Sigmoid colon (tissue), 7 donors: ENCODE results near the gene CHCT1. TPM values are rescaled to one million over a fixed set of nuclear protein-coding genes. Genes with fewer than 3 reads are reported as not detected.
A peak's percentile ranks its signal among the peaks of the same experiment; 100 is the strongest.

Experiments used
- DNase-seq: peaks from one replicate; pipeline ENCODE4 v3.0.0-alpha.2; 2019
- H3K27ac ChIP-seq, 4 donors: fragments of 200-600 bp; sonication (generic); one replicate each; pipeline ENCODE4 v1.5.1; 2016 to 2019; ENCODE audit warnings: mild to moderate bottlenecking in 1 of 4
- H3K27me3 ChIP-seq, 3 donors: fragments of 200-600 bp; sonication (generic); one replicate each; pipeline ENCODE4 v1.5.1; 2019; ENCODE audit warnings: mild to moderate bottlenecking in 1 of 3
- H3K36me3 ChIP-seq, 4 donors: fragments of 200-600 bp; sonication (generic); one replicate each; pipeline ENCODE4 v1.5.1; 2016 to 2019
- H3K4me1 ChIP-seq, 4 donors: fragments of 200-600 bp; sonication (generic); one replicate each; pipeline ENCODE4 v1.5.1; 2017 to 2019
- H3K4me3 ChIP-seq, 4 donors: fragments of 200-600 bp; sonication (generic); one replicate each; pipeline ENCODE4 v1.5.1; 2017 to 2019; ENCODE audit warnings: mild to moderate bottlenecking in 2 of 4, moderate library complexity in 1 of 4
- H3K9me3 ChIP-seq, 4 donors: fragments of 200-600 bp in 3 of 4; sonication (generic) in 3 of 4; one replicate each; pipeline versions ENCODE4 v1.5.1 to v1.6.1; 2013 to 2019
- EP300 ChIP-seq, 4 donors: sonication (generic); formaldehyde crosslinking; IDR thresholded peaks; one replicate each; pipeline ENCODE4 v1.6.1; 2017; ENCODE audit warnings: antibody characterized with exemption in 4 of 4
- POLR2A ChIP-seq, 2 donors: fragments of 450-650 bp; IDR thresholded peaks; one replicate each; pipeline ENCODE4 v1.6.1; 2016; ENCODE audit warnings: antibody characterized with exemption in 2 of 2, mild to moderate bottlenecking in 2 of 2, moderate library complexity in 2 of 2
- POLR2AphosphoS5 ChIP-seq, 4 donors: sonication (generic); formaldehyde crosslinking; IDR thresholded peaks; one replicate each; pipeline ENCODE4 v1.6.1; 2017; ENCODE audit warnings: antibody characterized with exemption in 4 of 4
- WGBS, 2 donors: extraction: QIAGEN DNeasy Blood & Tissue Kit; methylation state at CpG; one replicate each; pipeline ENCODE4 v1.1.7; 2013; 5-methylcytosine and 5-hydroxymethylcytosine counted together
- intact Hi-C: fragments of 100-400 bp; cut with DNase I; formaldehyde crosslinking; loops from one replicate; pipeline ENCODE4 v1.15.1; 2023
- polyA plus RNA-seq, 3 donors: library from polyadenylated mRNA; stranded (reverse); fragments of 200-250 nt; gene quantifications; one replicate each; pipeline ENCODE4 v1.2.3, GENCODE V29; 2013
- total RNA-seq, 4 donors: library from RNA; depleted of rRNA; stranded (reverse); fragments of >200 nt; gene quantifications; one replicate each; pipeline ENCODE4 v1.1.0, GENCODE V29; 2016
- TF ChIP-seq, protein P1 (sequence below), 4 experiments: fragments of 450-650 bp in 3 of 4; fragments of 200-600 bp in 1 of 4; IDR thresholded peaks; one replicate each; pipeline ENCODE4 v1.5.1; 2016 to 2019; ENCODE audit warnings: antibody characterized with exemption in 4 of 4, mild to moderate bottlenecking in 3 of 4, moderate library complexity in 2 of 4
- donor health status: healthy with polysubstance abuse.
- donor health status: Bipolar disorder and iron deficiency.
- donor health status: healthy.

The CHCT1 gene
- total and polyA plus RNA-seq, 7 donors: not detected

DNA sequence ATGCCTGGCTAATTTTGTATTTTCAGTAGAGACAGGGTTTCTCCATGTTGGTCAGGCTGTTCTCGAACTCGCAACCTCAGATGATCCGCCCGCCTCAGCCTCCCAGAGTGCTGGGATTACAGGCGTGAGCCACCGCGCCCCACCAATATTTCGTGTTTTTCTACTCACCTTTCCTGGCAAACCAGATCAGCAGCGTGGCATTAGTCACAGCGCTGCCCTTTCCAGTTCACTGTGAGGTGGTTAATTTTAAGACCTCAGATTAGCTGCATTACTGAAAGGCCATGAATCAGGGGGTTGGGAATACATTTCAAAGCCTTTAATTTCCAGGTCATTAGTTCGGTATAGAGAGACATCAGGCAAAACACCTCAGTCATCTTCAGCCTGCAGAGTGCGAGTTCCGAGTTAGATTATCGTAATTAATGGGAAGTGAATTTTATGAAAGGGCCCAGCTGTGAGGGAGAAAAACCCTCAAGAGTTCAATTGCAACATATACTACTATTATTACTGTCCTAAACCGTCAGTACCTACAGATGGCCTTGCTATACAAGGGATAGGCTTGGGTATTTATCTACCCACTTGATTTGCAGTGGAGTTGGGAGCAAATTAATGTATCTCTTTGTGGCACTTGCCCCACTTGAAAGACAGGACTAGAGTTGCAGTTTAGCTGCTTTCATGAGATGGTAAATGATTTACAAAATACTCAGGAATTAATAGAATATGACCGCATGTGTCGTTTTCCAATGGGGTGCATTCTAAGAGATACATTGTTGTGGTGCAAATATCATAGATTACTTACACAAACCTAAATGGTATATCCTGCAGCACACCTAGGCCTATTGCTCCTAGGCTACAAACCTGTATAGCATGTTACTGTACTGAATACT is 28.2 kb upstream of the CHCT1 start:
- H3K4me3 ChIP-seq: no peak overlapping the region
- H3K36me3 ChIP-seq: no peaks in the 10 kb centered on the region
- no peak overlapping the region for H3K27ac ChIP-seq
- no peak for TF ChIP-seq EP300 (IDR thresholded peaks at IDR 0.05)
- TF ChIP-seq, protein P1, sequence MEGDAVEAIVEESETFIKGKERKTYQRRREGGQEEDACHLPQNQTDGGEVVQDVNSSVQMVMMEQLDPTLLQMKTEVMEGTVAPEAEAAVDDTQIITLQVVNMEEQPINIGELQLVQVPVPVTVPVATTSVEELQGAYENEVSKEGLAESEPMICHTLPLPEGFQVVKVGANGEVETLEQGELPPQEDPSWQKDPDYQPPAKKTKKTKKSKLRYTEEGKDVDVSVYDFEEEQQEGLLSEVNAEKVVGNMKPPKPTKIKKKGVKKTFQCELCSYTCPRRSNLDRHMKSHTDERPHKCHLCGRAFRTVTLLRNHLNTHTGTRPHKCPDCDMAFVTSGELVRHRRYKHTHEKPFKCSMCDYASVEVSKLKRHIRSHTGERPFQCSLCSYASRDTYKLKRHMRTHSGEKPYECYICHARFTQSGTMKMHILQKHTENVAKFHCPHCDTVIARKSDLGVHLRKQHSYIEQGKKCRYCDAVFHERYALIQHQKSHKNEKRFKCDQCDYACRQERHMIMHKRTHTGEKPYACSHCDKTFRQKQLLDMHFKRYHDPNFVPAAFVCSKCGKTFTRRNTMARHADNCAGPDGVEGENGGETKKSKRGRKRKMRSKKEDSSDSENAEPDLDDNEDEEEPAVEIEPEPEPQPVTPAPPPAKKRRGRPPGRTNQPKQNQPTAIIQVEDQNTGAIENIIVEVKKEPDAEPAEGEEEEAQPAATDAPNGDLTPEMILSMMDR (IDR thresholded peaks at IDR 0.05): no peak
- TF ChIP-seq POLR2A (IDR thresholded peaks at IDR 0.05): no peak
- no peak for TF ChIP-seq POLR2AphosphoS5 (IDR thresholded peaks at IDR 0.05)
- H3K27me3 ChIP-seq: no peaks in the 10 kb centered on the region
- H3K9me3 ChIP-seq: no peaks in the 10 kb centered on the region
- H3K4me1 ChIP-seq: peaks cover 0 to 26% (median 19%) of the 10 kb centered on the region in 4 donors
- WGBS, 2 donors: 92 to 95% methylated on average over 17 of the region's 17 CpGs
- DNase-seq: no peak
- intact Hi-C loops: loop anchor here (10.0 kb wide), 2 partner anchors 969 to 1879 kb away; partner anchors contain the start of gene MTMR4

DNA sequence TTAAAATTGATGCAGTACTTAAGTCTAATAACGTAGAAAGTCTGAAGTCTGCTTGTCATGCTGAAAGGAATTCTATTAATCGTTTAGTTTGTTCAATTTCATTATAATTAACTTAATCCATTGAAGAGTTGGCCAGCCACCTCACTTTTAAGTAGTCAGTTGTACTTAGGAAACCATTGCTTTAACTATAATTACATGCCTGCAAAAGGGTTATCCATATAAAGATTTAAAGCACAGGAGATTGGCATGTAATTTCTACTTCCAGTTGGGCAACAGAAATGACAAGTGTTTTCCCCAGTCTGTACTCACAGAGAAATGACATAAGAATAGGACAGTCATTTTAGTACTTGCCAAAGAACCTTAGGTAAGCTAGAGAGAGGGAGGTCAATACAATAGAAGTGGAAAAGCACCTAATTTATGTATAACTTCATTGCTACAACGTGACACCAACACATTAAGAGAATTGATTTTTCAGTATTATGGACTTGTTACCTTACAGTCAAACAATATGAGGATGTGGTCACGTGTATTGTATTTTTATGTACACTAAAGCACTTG is 26.7 kb upstream of the CHCT1 start:
- Histone ChIP-seq H3K9me3 (no peaks in the 10 kb centered on the region), H3K4me1 (peaks cover 0 to 10% (median 4%) of the 10 kb centered on the region in 4 donors), H3K27me3 (no peaks in the 10 kb centered on the region), H3K27ac (no peak overlapping the region), H3K36me3 (no peaks in the 10 kb centered on the region), H3K4me3 (no peak overlapping the region)
- intact Hi-C loops: loop anchor here (10.0 kb wide), 2 partner anchors 971 to 1881 kb away; partner anchors contain the start of gene MTMR4
- 76 to 91% methylated on average over 4 of the region's 4 CpGs for WGBS, 2 donors
- TF ChIP-seq, protein P1 (IDR thresholded peaks at IDR 0.05): no peak
- no peak for TF ChIP-seq POLR2A (IDR thresholded peaks at IDR 0.05)
- TF ChIP-seq EP300 (IDR thresholded peaks at IDR 0.05): no peak
- TF ChIP-seq POLR2AphosphoS5 (IDR thresholded peaks at IDR 0.05): no peak
- DNase-seq: no peak

DNA sequence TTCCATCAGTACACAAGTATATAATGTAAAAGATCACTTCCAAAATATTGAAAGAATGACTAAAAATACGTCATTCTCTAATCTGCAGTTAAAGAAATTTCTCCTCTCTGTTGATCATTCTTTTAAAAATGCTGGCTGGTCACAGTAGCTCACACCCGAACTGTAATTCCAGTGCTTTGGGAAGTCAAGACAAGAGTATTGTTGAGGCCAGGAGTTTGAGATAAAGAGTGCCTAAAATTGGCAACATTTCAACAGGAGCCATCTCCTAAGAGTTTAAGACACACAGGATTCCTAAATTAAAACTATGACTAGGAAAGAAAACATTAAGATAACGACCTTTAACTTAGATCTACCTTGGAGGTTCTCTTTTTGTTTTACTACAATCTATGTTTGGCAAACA is 25.9 kb upstream of the CHCT1 start:
- intact Hi-C loops: loop anchor here (10.0 kb wide), 2 partner anchors 972 to 1882 kb away; partner anchors contain the start of gene MTMR4

DNA sequence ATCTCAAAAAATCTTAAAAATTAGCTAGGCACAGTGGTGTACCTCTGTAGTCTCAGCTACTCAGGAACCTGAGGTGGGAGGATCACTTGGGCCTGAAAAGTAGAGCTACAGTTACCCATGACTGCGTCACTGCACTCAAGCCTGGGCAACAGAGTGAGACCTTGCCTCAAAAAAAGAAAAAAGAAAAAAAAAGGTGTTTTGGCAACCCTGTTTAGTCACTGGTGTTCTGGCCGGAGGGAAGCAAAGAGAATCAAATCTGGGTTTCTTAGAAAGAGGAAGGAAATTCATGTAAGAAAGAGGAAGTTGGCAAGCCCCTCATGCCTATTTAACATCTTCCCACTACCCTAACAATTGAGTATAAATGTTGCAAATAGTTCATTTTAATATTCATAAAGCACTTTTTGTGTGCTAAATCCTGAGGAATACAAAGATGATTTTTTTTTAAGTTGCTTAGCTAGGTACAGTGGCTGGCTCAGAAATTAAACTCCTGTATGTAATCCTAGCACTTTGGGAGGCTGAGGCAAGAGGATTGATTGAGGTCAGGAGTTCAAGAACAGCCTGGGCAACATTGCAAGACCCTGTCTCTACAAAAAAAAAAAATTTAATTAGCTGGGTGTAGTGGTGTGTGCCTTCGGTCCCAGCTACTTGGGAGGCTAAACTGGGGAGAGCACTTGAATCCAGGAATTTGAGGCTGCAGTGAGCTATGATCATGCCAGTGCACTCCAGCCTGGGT is 23.9 kb upstream of the CHCT1 start:
- H3K4me3 ChIP-seq: no peak overlapping the region
- no peaks in the 10 kb centered on the region for H3K36me3 ChIP-seq
- H3K27ac ChIP-seq: peak overlapping the region in 2 of 4 donors; percentile 32 to 37
- H3K4me1 ChIP-seq: no peaks in the 10 kb centered on the region
- no peak for DNase-seq
- 54 to 83% methylated on average over 3 of the region's 3 CpGs for WGBS, 2 donors
- no peaks in the 10 kb centered on the region for H3K27me3 ChIP-seq
- intact Hi-C loops: loop anchor here (10.0 kb wide), 2 partner anchors 974 to 1884 kb away; partner anchors contain the start of gene MTMR4
- TF ChIP-seq POLR2AphosphoS5 (IDR thresholded peaks at IDR 0.05) (no peak), EP300 (IDR thresholded peaks at IDR 0.05) (no peak), POLR2A (IDR thresholded peaks at IDR 0.05) (no peak)
- TF ChIP-seq, protein P1 (IDR thresholded peaks at IDR 0.05): no peak
- H3K9me3 ChIP-seq: no peaks in the 10 kb centered on the region

More for the DNA sequence above, 25.9 kb upstream of the CHCT1 start:
- Histone ChIP-seq H3K36me3 (no peaks in the 10 kb centered on the region), H3K4me3 (no peak overlapping the region), H3K4me1 (peaks cover 0 to 7% (median 0%) of the 10 kb centered on the region in 4 donors), H3K27me3 (no peaks in the 10 kb centered on the region), H3K27ac (no peak overlapping the region), H3K9me3 (no peaks in the 10 kb centered on the region)
- TF ChIP-seq POLR2AphosphoS5 (IDR thresholded peaks at IDR 0.05) (no peak), EP300 (IDR thresholded peaks at IDR 0.05) (no peak), POLR2A (IDR thresholded peaks at IDR 0.05) (no peak)
- TF ChIP-seq, protein P1 (IDR thresholded peaks at IDR 0.05): no peak
- DNase-seq: no peak
- WGBS, 2 donors: 55 to 79% methylated on average over 3 of the region's 3 CpGs
